SK-N-SH treated with all-trans-retinoic acid at 6 μM for 48 hours (cell line): ENCODE data around the gene DGUOK.

Source experiments
- ATAC-seq: fragments of 200-7000 bp; cut with Tn5 transposase; 3 replicates; pipeline ENCODE4 v1.9.1; 2020; ENCODE audit warnings: mild to moderate bottlenecking, moderate library complexity
- ARNTL ChIP-seq: fragments of 450-650 bp; formaldehyde crosslinking; IDR thresholded peaks from 2 replicates; pipeline ENCODE4 v1.5.0; 2020; ENCODE audit warnings: low read depth, mild to moderate bottlenecking, moderate library complexity, borderline replicate concordance
- BACH2 ChIP-seq: fragments of 250-450 bp; sonication (Bioruptor Pico); IDR thresholded peaks from 2 replicates; pipeline ENCODE4 v1.9.0; 2021; ENCODE audit warnings: mild to moderate bottlenecking, borderline replicate concordance
- CSDC2 ChIP-seq: fragments of 250-450 bp; sonication (Bioruptor Pico); IDR thresholded peaks from 2 replicates; pipeline ENCODE4 v1.5.0; 2020; ENCODE audit warnings: mild to moderate bottlenecking, moderate library complexity
- CSRNP3 ChIP-seq: fragments of 250-450 bp; sonication (Bioruptor Pico); IDR thresholded peaks from 2 replicates; pipeline ENCODE4 v1.5.1; 2021; ENCODE audit warnings: mild to moderate bottlenecking, moderate library complexity
- GLIS3 ChIP-seq: fragments of 250-450 bp; sonication (Bioruptor Pico); IDR thresholded peaks from 2 replicates; pipeline ENCODE4 v1.5.0; 2020; ENCODE audit warnings: mild to moderate bottlenecking, moderate library complexity
- ISL1 ChIP-seq: fragments of 250-450 bp; sonication (Bioruptor Pico); IDR thresholded peaks from 2 replicates; pipeline ENCODE4 v2.1.2; 2022; ENCODE audit warnings: mild to moderate bottlenecking, moderate library complexity
- OSR1 ChIP-seq: fragments of 250-450 bp; sonication (Bioruptor Pico); IDR thresholded peaks from 2 replicates; pipeline ENCODE4 v1.8.0; 2022; ENCODE audit warnings: moderate library complexity, mild to moderate bottlenecking, inconsistent platforms
- PATZ1 ChIP-seq: fragments of 250-450 bp; sonication (Bioruptor Pico); IDR thresholded peaks from 2 replicates; pipeline ENCODE4 v1.8.0; 2020; ENCODE audit warnings: mild to moderate bottlenecking, moderate library complexity, borderline replicate concordance
- PPARA ChIP-seq: fragments of 250-450 bp; sonication (Bioruptor Pico); IDR thresholded peaks from 2 replicates; pipeline ENCODE4 v1.5.0; 2020; ENCODE audit warnings: mild to moderate bottlenecking, borderline replicate concordance
- SNAI2 ChIP-seq: fragments of 250-450 bp; sonication (Bioruptor Pico); IDR thresholded peaks from 2 replicates; pipeline ENCODE4 v1.5.0; 2020; ENCODE audit warnings: mild to moderate bottlenecking, moderate library complexity
- TCF4 ChIP-seq: fragments of 250-450 bp; sonication (Bioruptor Pico); IDR thresholded peaks from 2 replicates; pipeline ENCODE4 v1.8.0; 2021; ENCODE audit warnings: mild to moderate bottlenecking, moderate library complexity, borderline replicate concordance
- ZC3H10 ChIP-seq: fragments of 250-450 bp; sonication (Bioruptor Pico); IDR thresholded peaks from 2 replicates; pipeline ENCODE4 v1.5.1; 2021; ENCODE audit warnings: mild to moderate bottlenecking, moderate library complexity
- ZFP3 ChIP-seq: fragments of 250-450 bp; sonication (Bioruptor Pico); IDR thresholded peaks from 2 replicates; pipeline ENCODE4 v1.5.0; 2020; ENCODE audit warnings: mild to moderate bottlenecking, moderate library complexity
- ZFP30 ChIP-seq: fragments of 450-650 bp; formaldehyde crosslinking; IDR thresholded peaks from 2 replicates; pipeline ENCODE4 v1.5.0; 2022; ENCODE audit warnings: mild to moderate bottlenecking, moderate library complexity
- ZNF565 ChIP-seq: fragments of 450-650 bp; formaldehyde crosslinking; conservative IDR thresholded peaks from 2 replicates; pipeline ENCODE4 v1.5.0; 2020; ENCODE audit warnings: low read depth, mild to moderate bottlenecking, moderate library complexity
- ZNF70 ChIP-seq: fragments of 450-650 bp; formaldehyde crosslinking; IDR thresholded peaks from 2 replicates; pipeline ENCODE4 v1.5.0; 2020; ENCODE audit warnings: mild to moderate bottlenecking, moderate library complexity
- ZNF8 ChIP-seq: fragments of 450-650 bp; formaldehyde crosslinking; IDR thresholded peaks from 2 replicates; pipeline ENCODE4 v1.5.0; 2020; ENCODE audit warnings: mild to moderate bottlenecking, moderate library complexity
- TF ChIP-seq, protein P1 (sequence below): fragments of 250-450 bp; sonication (Bioruptor Pico); IDR thresholded peaks from 2 replicates; pipeline ENCODE4 v1.5.1; 2020; ENCODE audit warnings: low read depth, mild to moderate bottlenecking, moderate library complexity

Gene DGUOK

GRCh38 chr2:73933194-73933593, 6.5 kb downstream of the DGUOK start (continued):
- TF ChIP-seq PATZ1 (CRISPR knock-in tag) (no peak), GLIS3 (CRISPR knock-in tag) (no peak), ZNF8 (CRISPR knock-in tag) (no peak), SNAI2 (CRISPR knock-in tag) (no peak), CSRNP3 (CRISPR knock-in tag) (no peak), ZNF565 (no peak), ZFP3 (no peak), ISL1 (no peak), OSR1 (CRISPR knock-in tag) (no peak)

DNA sequence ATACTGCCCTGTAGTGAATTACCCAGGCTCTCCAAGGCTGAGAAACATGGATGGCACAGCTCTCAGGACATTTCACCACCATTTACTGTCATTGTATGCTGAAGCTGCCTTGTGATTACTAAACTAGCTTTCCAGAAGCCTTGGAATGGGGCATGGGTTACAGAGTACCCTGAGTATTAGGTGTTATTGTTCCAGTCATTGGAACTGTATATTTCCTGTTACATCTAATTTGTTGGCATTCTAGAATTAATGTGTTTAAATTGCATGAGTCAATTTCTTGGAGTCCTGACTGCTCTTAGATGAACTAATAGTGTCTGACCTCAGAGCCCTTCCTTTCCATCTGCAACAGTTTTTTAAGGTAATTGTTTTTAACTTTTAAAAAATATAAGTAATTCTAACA, 9.0 kb downstream of the DGUOK start:
- no peak for ATAC-seq

GRCh38 chr2:73937103-73937885, 10.6 kb downstream of the DGUOK start:
- TF ChIP-seq TCF4 (CRISPR knock-in tag) (no peak), ISL1 (no peak), CSDC2 (CRISPR knock-in tag) (no peak), BACH2 (CRISPR knock-in tag) (no peak), ARNTL (CRISPR knock-in tag) (no peak)
- TF ChIP-seq, protein P1, sequence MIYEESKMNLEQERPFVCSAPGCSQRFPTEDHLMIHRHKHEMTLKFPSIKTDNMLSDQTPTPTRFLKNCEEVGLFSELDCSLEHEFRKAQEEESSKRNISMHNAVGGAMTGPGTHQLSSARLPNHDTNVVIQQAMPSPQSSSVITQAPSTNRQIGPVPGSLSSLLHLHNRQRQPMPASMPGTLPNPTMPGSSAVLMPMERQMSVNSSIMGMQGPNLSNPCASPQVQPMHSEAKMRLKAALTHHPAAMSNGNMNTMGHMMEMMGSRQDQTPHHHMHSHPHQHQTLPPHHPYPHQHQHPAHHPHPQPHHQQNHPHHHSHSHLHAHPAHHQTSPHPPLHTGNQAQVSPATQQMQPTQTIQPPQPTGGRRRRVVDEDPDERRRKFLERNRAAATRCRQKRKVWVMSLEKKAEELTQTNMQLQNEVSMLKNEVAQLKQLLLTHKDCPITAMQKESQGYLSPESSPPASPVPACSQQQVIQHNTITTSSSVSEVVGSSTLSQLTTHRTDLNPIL = no peak
- ATAC-seq = no peak

More for the DNA sequence above, 9.0 kb downstream of the DGUOK start:
- TF ChIP-seq ZFP3 (no peak), ISL1 (peak; percentile 35; the same call in 1 of the 2 replicates), ZFP30 (CRISPR knock-in tag) (no peak)

DNA sequence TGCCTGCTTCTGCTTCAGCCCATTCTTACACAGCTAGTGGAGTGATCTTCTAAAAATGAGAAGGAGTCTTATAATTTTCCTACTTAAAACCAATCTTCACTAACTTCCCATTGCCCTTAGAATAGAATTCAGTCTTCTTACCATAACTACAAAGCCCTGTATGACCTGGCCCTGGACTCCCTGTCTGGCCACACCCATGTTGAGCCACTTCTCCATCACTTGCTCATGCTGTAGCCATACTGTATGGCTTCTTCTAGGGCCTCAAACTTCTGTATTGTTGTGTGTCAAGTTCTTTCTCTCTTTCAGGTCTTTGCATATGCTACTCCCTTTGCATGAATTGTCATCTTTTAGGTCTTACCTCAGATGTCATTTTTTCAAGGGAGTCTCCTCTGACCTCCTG, 11.2 kb downstream of the DGUOK start:
- no peak for ATAC-seq
- TF ChIP-seq ZC3H10 (CRISPR knock-in tag) (no peak), CSDC2 (CRISPR knock-in tag) (no peak), PPARA (CRISPR knock-in tag) (no peak)

- peak; percentile 97 for ATAC-seq
- TF ChIP-seq ZNF70 (no peak), PATZ1 (CRISPR knock-in tag) (peak; percentile 77; the same call in 1 of the 2 replicates), GLIS3 (CRISPR knock-in tag) (no peak), SNAI2 (CRISPR knock-in tag) (0 out of 2 replicates have a peak, but pooled peaks have one; percentile 4), ISL1 (peak; percentile 80), ZC3H10 (CRISPR knock-in tag) (peak; percentile 87)
- TF ChIP-seq, protein P1 = 0 out of 2 replicates have a peak, but pooled peaks have one; percentile 36
Observed at GRCh38 chr2:73938718-73939352, 12.2 kb downstream of the DGUOK start.
